GM12878 (cell line): ENCODE results near the gene HCFC1.
"Not testable (repeated sequence)": the region's sequence is repeated elsewhere in the genome, so short reads cannot be mapped to it uniquely, and the experiment has no call there.

Experiments used
- EED ChIP-seq: sonication (generic); IDR thresholded peaks from 2 replicates; pipeline ENCODE4 v1.6.1; 2016; ENCODE audit warnings: antibody characterized with exemption, low read depth
- EP300 ChIP-seq, 2 experiments: fragments of 150-350 bp in 1 of 2; IDR thresholded peaks; 2 replicates each; pipeline ENCODE4 v1.6.1; 2011 to 2012; ENCODE audit warnings: low read depth in 2 of 2, low read length in 2 of 2, borderline replicate concordance in 1 of 2, improper control_type of control experiment in 1 of 2, inconsistent platforms in 1 of 2; ENCODE audit not compliant: control insufficient read depth in 1 of 2
- EZH2 ChIP-seq: IDR thresholded peaks from 2 replicates; pipeline ENCODE4 v1.6.1; 2012; ENCODE audit warnings: low read depth, mild to moderate bottlenecking, control low read depth, inconsistent platforms, low read length, borderline replicate concordance; ENCODE audit not compliant: control insufficient read depth
- LARP7 ChIP-seq: fragments of 450-650 bp; IDR thresholded peaks from 2 replicates; pipeline ENCODE4 v1.6.1; 2017; ENCODE audit warnings: mild to moderate bottlenecking
- POLR2AphosphoS5 ChIP-seq: IDR thresholded peaks from 2 replicates; pipeline ENCODE4 v1.6.1; 2011; ENCODE audit warnings: mild to moderate bottlenecking, low read length, inconsistent platforms
- SMAD1 ChIP-seq: fragments of 450-650 bp; IDR thresholded peaks from 2 replicates; pipeline ENCODE4 v1.6.1; 2018; ENCODE audit warnings: mild to moderate bottlenecking, low read depth; ENCODE audit not compliant: partially characterized antibody
- SP1 ChIP-seq: IDR thresholded peaks from one replicate; pipeline ENCODE4 v1.6.1; 2011; ENCODE audit warnings: low read depth, low read length
- TF ChIP-seq, protein P1 (sequence below): IDR thresholded peaks from 2 replicates; pipeline ENCODE4 v1.6.1; 2012; ENCODE audit warnings: mild to moderate bottlenecking, low read depth, low read length
- TF ChIP-seq, protein P2 (sequence below), 3 experiments: IDR thresholded peaks in 2 of 3; conservative IDR thresholded peaks in 1 of 3; 2 replicates each; pipeline ENCODE4 v1.5.1; 2011; ENCODE audit warnings: low read depth in 3 of 3, low read length in 3 of 3, mild to moderate bottlenecking in 3 of 3, control low read depth in 2 of 3, moderate library complexity in 2 of 3, inconsistent platforms in 1 of 3, mixed read lengths in 1 of 3; ENCODE audit not compliant: control insufficient read depth in 2 of 3, insufficient read depth in 1 of 3; ENCODE audit errors: extremely low read depth in 1 of 3
- TF ChIP-seq, protein P3 (sequence below): fragments of 450-650 bp; IDR thresholded peaks from 2 replicates; pipeline ENCODE4 v1.6.1; 2017; ENCODE audit warnings: mild to moderate bottlenecking
- TF ChIP-seq, protein P4 (sequence below): IDR thresholded peaks from 2 replicates; pipeline ENCODE4 v1.6.1; 2011; ENCODE audit warnings: low read depth, low read length, improper control_type of control experiment, borderline replicate concordance
- TF ChIP-seq, protein P5 (sequence below): IDR thresholded peaks from 2 replicates; pipeline ENCODE4 v1.6.1; 2012; ENCODE audit warnings: low read length, inconsistent platforms

DNA sequence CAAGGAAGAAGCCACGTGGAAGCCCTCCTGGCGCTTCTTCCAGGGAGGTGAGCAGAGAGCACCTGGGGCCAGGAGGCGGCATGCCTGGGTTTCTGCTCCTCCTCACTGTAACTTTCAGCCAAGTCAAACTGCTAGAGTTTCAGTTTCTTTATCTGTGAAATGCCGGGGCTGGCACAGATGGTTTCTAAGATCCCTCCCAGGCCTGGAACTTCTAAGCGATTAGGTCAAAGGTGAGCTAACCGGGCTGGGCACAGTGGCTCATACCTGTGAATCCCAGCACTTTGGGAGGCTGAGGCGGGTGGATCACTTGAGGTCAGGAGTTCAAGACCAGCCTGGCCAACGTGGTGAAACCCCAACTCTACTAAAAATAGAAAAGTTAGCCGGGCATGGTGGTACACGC lies 8.8 kb upstream of the HCFC1 start:
- TF ChIP-seq, protein P1, sequence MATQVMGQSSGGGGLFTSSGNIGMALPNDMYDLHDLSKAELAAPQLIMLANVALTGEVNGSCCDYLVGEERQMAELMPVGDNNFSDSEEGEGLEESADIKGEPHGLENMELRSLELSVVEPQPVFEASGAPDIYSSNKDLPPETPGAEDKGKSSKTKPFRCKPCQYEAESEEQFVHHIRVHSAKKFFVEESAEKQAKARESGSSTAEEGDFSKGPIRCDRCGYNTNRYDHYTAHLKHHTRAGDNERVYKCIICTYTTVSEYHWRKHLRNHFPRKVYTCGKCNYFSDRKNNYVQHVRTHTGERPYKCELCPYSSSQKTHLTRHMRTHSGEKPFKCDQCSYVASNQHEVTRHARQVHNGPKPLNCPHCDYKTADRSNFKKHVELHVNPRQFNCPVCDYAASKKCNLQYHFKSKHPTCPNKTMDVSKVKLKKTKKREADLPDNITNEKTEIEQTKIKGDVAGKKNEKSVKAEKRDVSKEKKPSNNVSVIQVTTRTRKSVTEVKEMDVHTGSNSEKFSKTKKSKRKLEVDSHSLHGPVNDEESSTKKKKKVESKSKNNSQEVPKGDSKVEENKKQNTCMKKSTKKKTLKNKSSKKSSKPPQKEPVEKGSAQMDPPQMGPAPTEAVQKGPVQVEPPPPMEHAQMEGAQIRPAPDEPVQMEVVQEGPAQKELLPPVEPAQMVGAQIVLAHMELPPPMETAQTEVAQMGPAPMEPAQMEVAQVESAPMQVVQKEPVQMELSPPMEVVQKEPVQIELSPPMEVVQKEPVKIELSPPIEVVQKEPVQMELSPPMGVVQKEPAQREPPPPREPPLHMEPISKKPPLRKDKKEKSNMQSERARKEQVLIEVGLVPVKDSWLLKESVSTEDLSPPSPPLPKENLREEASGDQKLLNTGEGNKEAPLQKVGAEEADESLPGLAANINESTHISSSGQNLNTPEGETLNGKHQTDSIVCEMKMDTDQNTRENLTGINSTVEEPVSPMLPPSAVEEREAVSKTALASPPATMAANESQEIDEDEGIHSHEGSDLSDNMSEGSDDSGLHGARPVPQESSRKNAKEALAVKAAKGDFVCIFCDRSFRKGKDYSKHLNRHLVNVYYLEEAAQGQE = not testable (repeated sequence)
- TF ChIP-seq EP300 (IDR thresholded peaks at IDR 0.05; ENCODE audit: borderline replicate concordance in 1 of 2, control insufficient read depth in 1 of 2, low read depth in 2 of 2, low read length in 2 of 2); LARP7; EZH2; POLR2AphosphoS5; SMAD1; SP1; EED: not testable (repeated sequence)
- TF ChIP-seq, protein P2, sequence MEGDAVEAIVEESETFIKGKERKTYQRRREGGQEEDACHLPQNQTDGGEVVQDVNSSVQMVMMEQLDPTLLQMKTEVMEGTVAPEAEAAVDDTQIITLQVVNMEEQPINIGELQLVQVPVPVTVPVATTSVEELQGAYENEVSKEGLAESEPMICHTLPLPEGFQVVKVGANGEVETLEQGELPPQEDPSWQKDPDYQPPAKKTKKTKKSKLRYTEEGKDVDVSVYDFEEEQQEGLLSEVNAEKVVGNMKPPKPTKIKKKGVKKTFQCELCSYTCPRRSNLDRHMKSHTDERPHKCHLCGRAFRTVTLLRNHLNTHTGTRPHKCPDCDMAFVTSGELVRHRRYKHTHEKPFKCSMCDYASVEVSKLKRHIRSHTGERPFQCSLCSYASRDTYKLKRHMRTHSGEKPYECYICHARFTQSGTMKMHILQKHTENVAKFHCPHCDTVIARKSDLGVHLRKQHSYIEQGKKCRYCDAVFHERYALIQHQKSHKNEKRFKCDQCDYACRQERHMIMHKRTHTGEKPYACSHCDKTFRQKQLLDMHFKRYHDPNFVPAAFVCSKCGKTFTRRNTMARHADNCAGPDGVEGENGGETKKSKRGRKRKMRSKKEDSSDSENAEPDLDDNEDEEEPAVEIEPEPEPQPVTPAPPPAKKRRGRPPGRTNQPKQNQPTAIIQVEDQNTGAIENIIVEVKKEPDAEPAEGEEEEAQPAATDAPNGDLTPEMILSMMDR (IDR thresholded peaks at IDR 0.05 in 2 of 3, conservative IDR thresholded peaks at IDR 0.05 in 1 of 3; ENCODE audit: control insufficient read depth in 2 of 3, extremely low read depth in 1 of 3, insufficient read depth in 1 of 3, low read depth in 3 of 3, low read length in 3 of 3) = not testable (repeated sequence)
- TF ChIP-seq, protein P3, sequence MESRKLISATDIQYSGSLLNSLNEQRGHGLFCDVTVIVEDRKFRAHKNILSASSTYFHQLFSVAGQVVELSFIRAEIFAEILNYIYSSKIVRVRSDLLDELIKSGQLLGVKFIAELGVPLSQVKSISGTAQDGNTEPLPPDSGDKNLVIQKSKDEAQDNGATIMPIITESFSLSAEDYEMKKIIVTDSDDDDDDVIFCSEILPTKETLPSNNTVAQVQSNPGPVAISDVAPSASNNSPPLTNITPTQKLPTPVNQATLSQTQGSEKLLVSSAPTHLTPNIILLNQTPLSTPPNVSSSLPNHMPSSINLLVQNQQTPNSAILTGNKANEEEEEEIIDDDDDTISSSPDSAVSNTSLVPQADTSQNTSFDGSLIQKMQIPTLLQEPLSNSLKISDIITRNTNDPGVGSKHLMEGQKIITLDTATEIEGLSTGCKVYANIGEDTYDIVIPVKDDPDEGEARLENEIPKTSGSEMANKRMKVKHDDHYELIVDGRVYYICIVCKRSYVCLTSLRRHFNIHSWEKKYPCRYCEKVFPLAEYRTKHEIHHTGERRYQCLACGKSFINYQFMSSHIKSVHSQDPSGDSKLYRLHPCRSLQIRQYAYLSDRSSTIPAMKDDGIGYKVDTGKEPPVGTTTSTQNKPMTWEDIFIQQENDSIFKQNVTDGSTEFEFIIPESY = not testable (repeated sequence)
- TF ChIP-seq, protein P4, sequence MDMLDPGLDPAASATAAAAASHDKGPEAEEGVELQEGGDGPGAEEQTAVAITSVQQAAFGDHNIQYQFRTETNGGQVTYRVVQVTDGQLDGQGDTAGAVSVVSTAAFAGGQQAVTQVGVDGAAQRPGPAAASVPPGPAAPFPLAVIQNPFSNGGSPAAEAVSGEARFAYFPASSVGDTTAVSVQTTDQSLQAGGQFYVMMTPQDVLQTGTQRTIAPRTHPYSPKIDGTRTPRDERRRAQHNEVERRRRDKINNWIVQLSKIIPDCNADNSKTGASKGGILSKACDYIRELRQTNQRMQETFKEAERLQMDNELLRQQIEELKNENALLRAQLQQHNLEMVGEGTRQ = not testable (repeated sequence)
- TF ChIP-seq, protein P5, sequence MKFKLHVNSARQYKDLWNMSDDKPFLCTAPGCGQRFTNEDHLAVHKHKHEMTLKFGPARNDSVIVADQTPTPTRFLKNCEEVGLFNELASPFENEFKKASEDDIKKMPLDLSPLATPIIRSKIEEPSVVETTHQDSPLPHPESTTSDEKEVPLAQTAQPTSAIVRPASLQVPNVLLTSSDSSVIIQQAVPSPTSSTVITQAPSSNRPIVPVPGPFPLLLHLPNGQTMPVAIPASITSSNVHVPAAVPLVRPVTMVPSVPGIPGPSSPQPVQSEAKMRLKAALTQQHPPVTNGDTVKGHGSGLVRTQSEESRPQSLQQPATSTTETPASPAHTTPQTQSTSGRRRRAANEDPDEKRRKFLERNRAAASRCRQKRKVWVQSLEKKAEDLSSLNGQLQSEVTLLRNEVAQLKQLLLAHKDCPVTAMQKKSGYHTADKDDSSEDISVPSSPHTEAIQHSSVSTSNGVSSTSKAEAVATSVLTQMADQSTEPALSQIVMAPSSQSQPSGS = not testable (repeated sequence)
